HG03045 (cell line): ENCODE measurements around the gene RASSF7.

Experiments used
- ATAC-seq: cut with Tn5 transposase; IDR thresholded peaks from one replicate; pipeline ENCODE4 v1.9.1; 2021; ENCODE audit warnings: mild to moderate bottlenecking, moderate library complexity; ENCODE audit not compliant: unreplicated experiment

RASSF7 gene

GRCh38 chr11:532527-532985 lies 28.2 kb upstream of the RASSF7 start:
- ATAC-seq = no peak

- no peak for ATAC-seq
These were observed 27.7 kb upstream of the RASSF7 start for GRCh38 chr11:532986-533585.

GRCh38 chr11:533586-534395 lies 27.0 kb upstream of the RASSF7 start:
- no peak for ATAC-seq

GRCh38 chr11:534396-535209 lies 26.2 kb upstream of the RASSF7 start:
- no peak for ATAC-seq

GRCh38 chr11:535210-535518 lies 25.6 kb upstream of the RASSF7 start:
- peak; percentile 11 for ATAC-seq

GRCh38 chr11:535519-536454 lies 25.0 kb upstream of the RASSF7 start, which contains the start of gene HRAS:
Gene HRAS (minus strand): TSS chr11:535576.
- ATAC-seq = peak; percentile 66

- peak; percentile 44 for ATAC-seq
These were observed 23.7 kb upstream of the RASSF7 start, which contains the start of gene LRRC56 for GRCh38 chr11:536841-537621. Gene LRRC56 (plus strand): TSS chr11:537527. CDS start chr11:540685, 3,158 bp downstream.

- ATAC-seq = no peak
These were observed 22.9 kb upstream of the RASSF7 start for GRCh38 chr11:537622-538430.

GRCh38 chr11:538431-539051 lies 22.2 kb upstream of the RASSF7 start:
- ATAC-seq = no peak

GRCh38 chr11:539971-540481 lies 20.7 kb upstream of the RASSF7 start:
- ATAC-seq = no peak

- ATAC-seq = no peak
These were observed 20.0 kb upstream of the RASSF7 start for GRCh38 chr11:540583-541432.

GRCh38 chr11:541433-541885 lies 19.3 kb upstream of the RASSF7 start:
- ATAC-seq = no peak

- no peak for ATAC-seq
These were observed 16.0 kb upstream of the RASSF7 start for GRCh38 chr11:544817-545166.

- ATAC-seq = no peak
These were observed 15.6 kb upstream of the RASSF7 start for GRCh38 chr11:545171-545570.

- no peak for ATAC-seq
These were observed 11.8 kb upstream of the RASSF7 start for GRCh38 chr11:548700-549603.

GRCh38 chr11:550021-550745 lies 10.6 kb upstream of the RASSF7 start:
- no peak for ATAC-seq
